SK-N-SH treated with all-trans-retinoic acid at 6 μM for 48 hours (cell line): ENCODE results near the gene RETREG3.
A peak's percentile ranks its signal among the peaks of the same experiment; 100 is the strongest.

Source experiments
- ATAC-seq: fragments of 200-7000 bp; cut with Tn5 transposase; 3 replicates; pipeline ENCODE4 v1.9.1; 2020; ENCODE audit warnings: mild to moderate bottlenecking, moderate library complexity
- ARNTL ChIP-seq: fragments of 450-650 bp; formaldehyde crosslinking; IDR thresholded peaks from 2 replicates; pipeline ENCODE4 v1.5.0; 2020; ENCODE audit warnings: low read depth, mild to moderate bottlenecking, moderate library complexity, borderline replicate concordance
- BACH2 ChIP-seq: fragments of 250-450 bp; sonication (Bioruptor Pico); IDR thresholded peaks from 2 replicates; pipeline ENCODE4 v1.9.0; 2021; ENCODE audit warnings: mild to moderate bottlenecking, borderline replicate concordance
- CSRNP3 ChIP-seq: fragments of 250-450 bp; sonication (Bioruptor Pico); IDR thresholded peaks from 2 replicates; pipeline ENCODE4 v1.5.1; 2021; ENCODE audit warnings: mild to moderate bottlenecking, moderate library complexity
- ESRRG ChIP-seq: fragments of 250-450 bp; sonication (Bioruptor Pico); IDR thresholded peaks from 2 replicates; pipeline ENCODE4 v1.6.1; 2021; ENCODE audit warnings: mild to moderate bottlenecking
- GLIS3 ChIP-seq: fragments of 250-450 bp; sonication (Bioruptor Pico); IDR thresholded peaks from 2 replicates; pipeline ENCODE4 v1.5.0; 2020; ENCODE audit warnings: mild to moderate bottlenecking, moderate library complexity
- ISL1 ChIP-seq: fragments of 250-450 bp; sonication (Bioruptor Pico); IDR thresholded peaks from 2 replicates; pipeline ENCODE4 v2.1.2; 2022; ENCODE audit warnings: mild to moderate bottlenecking, moderate library complexity
- OSR1 ChIP-seq: fragments of 250-450 bp; sonication (Bioruptor Pico); IDR thresholded peaks from 2 replicates; pipeline ENCODE4 v1.8.0; 2022; ENCODE audit warnings: moderate library complexity, mild to moderate bottlenecking, inconsistent platforms
- PPARA ChIP-seq: fragments of 250-450 bp; sonication (Bioruptor Pico); IDR thresholded peaks from 2 replicates; pipeline ENCODE4 v1.5.0; 2020; ENCODE audit warnings: mild to moderate bottlenecking, borderline replicate concordance
- RARB ChIP-seq: fragments of 250-450 bp; sonication (Bioruptor Pico); IDR thresholded peaks from 2 replicates; pipeline ENCODE4 v1.8.0; 2021; ENCODE audit warnings: mild to moderate bottlenecking, moderate library complexity
- SNAI2 ChIP-seq: fragments of 250-450 bp; sonication (Bioruptor Pico); IDR thresholded peaks from 2 replicates; pipeline ENCODE4 v1.5.0; 2020; ENCODE audit warnings: mild to moderate bottlenecking, moderate library complexity
- TCF4 ChIP-seq: fragments of 250-450 bp; sonication (Bioruptor Pico); IDR thresholded peaks from 2 replicates; pipeline ENCODE4 v1.8.0; 2021; ENCODE audit warnings: mild to moderate bottlenecking, moderate library complexity, borderline replicate concordance
- TOX ChIP-seq: fragments of 250-450 bp; sonication (Bioruptor Pico); IDR thresholded peaks from 2 replicates; pipeline ENCODE4 v1.8.0; 2021; ENCODE audit warnings: mild to moderate bottlenecking, moderate library complexity, borderline replicate concordance
- ZC3H10 ChIP-seq: fragments of 250-450 bp; sonication (Bioruptor Pico); IDR thresholded peaks from 2 replicates; pipeline ENCODE4 v1.5.1; 2021; ENCODE audit warnings: mild to moderate bottlenecking, moderate library complexity
- ZFP3 ChIP-seq: fragments of 250-450 bp; sonication (Bioruptor Pico); IDR thresholded peaks from 2 replicates; pipeline ENCODE4 v1.5.0; 2020; ENCODE audit warnings: mild to moderate bottlenecking, moderate library complexity
- ZFP30 ChIP-seq: fragments of 450-650 bp; formaldehyde crosslinking; IDR thresholded peaks from 2 replicates; pipeline ENCODE4 v1.5.0; 2022; ENCODE audit warnings: mild to moderate bottlenecking, moderate library complexity
- ZNF565 ChIP-seq: fragments of 450-650 bp; formaldehyde crosslinking; conservative IDR thresholded peaks from 2 replicates; pipeline ENCODE4 v1.5.0; 2020; ENCODE audit warnings: low read depth, mild to moderate bottlenecking, moderate library complexity
- ZNF70 ChIP-seq: fragments of 450-650 bp; formaldehyde crosslinking; IDR thresholded peaks from 2 replicates; pipeline ENCODE4 v1.5.0; 2020; ENCODE audit warnings: mild to moderate bottlenecking, moderate library complexity
- ZNF8 ChIP-seq: fragments of 450-650 bp; formaldehyde crosslinking; IDR thresholded peaks from 2 replicates; pipeline ENCODE4 v1.5.0; 2020; ENCODE audit warnings: mild to moderate bottlenecking, moderate library complexity
- TF ChIP-seq, protein P1 (sequence below): fragments of 250-450 bp; sonication (Bioruptor Pico); IDR thresholded peaks from 2 replicates; pipeline ENCODE4 v1.5.0; 2020; ENCODE audit warnings: mild to moderate bottlenecking, moderate library complexity
- TF ChIP-seq, protein P2 (sequence below): fragments of 250-450 bp; sonication (Bioruptor Pico); IDR thresholded peaks from 2 replicates; pipeline ENCODE4 v1.8.0; 2020; ENCODE audit warnings: mild to moderate bottlenecking, moderate library complexity, borderline replicate concordance
- TF ChIP-seq, protein P3 (sequence below): fragments of 250-450 bp; sonication (Bioruptor Pico); IDR thresholded peaks from 2 replicates; pipeline ENCODE4 v1.8.0; 2021; ENCODE audit warnings: low read depth, mild to moderate bottlenecking, moderate library complexity, borderline replicate concordance

Gene RETREG3

GRCh38 chr17:42577140-42577531, 32.0 kb downstream of the RETREG3 start:
- ATAC-seq, result peak; percentile 37
- TF ChIP-seq SNAI2 (CRISPR knock-in tag) (no peak), ISL1 (no peak), ZNF70 (CRISPR knock-in tag) (no peak), TOX (CRISPR knock-in tag) (no peak), ARNTL (no peak), ZC3H10 (CRISPR knock-in tag) (no peak), TCF4 (no peak), BACH2 (CRISPR knock-in tag) (no peak), ZFP30 (CRISPR knock-in tag) (no peak), OSR1 (CRISPR knock-in tag) (no peak), CSRNP3 (no peak), ZFP3 (CRISPR knock-in tag) (no peak), RARB (CRISPR knock-in tag) (no peak), ESRRG (CRISPR knock-in tag) (no peak), GLIS3 (no peak)
- TF ChIP-seq, protein P1, sequence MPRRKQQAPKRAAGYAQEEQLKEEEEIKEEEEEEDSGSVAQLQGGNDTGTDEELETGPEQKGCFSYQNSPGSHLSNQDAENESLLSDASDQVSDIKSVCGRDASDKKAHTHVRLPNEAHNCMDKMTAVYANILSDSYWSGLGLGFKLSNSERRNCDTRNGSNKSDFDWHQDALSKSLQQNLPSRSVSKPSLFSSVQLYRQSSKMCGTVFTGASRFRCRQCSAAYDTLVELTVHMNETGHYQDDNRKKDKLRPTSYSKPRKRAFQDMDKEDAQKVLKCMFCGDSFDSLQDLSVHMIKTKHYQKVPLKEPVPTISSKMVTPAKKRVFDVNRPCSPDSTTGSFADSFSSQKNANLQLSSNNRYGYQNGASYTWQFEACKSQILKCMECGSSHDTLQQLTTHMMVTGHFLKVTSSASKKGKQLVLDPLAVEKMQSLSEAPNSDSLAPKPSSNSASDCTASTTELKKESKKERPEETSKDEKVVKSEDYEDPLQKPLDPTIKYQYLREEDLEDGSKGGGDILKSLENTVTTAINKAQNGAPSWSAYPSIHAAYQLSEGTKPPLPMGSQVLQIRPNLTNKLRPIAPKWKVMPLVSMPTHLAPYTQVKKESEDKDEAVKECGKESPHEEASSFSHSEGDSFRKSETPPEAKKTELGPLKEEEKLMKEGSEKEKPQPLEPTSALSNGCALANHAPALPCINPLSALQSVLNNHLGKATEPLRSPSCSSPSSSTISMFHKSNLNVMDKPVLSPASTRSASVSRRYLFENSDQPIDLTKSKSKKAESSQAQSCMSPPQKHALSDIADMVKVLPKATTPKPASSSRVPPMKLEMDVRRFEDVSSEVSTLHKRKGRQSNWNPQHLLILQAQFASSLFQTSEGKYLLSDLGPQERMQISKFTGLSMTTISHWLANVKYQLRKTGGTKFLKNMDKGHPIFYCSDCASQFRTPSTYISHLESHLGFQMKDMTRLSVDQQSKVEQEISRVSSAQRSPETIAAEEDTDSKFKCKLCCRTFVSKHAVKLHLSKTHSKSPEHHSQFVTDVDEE (CRISPR knock-in tag), result no peak
- TF ChIP-seq, protein P2, sequence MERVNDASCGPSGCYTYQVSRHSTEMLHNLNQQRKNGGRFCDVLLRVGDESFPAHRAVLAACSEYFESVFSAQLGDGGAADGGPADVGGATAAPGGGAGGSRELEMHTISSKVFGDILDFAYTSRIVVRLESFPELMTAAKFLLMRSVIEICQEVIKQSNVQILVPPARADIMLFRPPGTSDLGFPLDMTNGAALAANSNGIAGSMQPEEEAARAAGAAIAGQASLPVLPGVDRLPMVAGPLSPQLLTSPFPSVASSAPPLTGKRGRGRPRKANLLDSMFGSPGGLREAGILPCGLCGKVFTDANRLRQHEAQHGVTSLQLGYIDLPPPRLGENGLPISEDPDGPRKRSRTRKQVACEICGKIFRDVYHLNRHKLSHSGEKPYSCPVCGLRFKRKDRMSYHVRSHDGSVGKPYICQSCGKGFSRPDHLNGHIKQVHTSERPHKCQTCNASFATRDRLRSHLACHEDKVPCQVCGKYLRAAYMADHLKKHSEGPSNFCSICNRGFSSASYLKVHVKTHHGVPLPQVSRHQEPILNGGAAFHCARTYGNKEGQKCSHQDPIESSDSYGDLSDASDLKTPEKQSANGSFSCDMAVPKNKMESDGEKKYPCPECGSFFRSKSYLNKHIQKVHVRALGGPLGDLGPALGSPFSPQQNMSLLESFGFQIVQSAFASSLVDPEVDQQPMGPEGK (CRISPR knock-in tag), result no peak
- TF ChIP-seq, protein P3, sequence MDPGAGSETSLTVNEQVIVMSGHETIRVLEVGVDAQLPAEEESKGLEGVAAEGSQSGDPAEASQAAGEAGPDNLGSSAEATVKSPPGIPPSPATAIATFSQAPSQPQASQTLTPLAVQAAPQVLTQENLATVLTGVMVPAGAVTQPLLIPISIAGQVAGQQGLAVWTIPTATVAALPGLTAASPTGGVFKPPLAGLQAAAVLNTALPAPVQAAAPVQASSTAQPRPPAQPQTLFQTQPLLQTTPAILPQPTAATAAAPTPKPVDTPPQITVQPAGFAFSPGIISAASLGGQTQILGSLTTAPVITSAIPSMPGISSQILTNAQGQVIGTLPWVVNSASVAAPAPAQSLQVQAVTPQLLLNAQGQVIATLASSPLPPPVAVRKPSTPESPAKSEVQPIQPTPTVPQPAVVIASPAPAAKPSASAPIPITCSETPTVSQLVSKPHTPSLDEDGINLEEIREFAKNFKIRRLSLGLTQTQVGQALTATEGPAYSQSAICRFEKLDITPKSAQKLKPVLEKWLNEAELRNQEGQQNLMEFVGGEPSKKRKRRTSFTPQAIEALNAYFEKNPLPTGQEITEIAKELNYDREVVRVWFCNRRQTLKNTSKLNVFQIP (CRISPR knock-in tag), result no peak

GRCh38 chr17:42574463-42574862, 34.7 kb downstream of the RETREG3 start:
- TF ChIP-seq ZNF8 (CRISPR knock-in tag), result no peak
- TF ChIP-seq ARNTL, result no peak
- TF ChIP-seq ZNF565 (CRISPR knock-in tag), result no peak
- TF ChIP-seq PPARA (CRISPR knock-in tag), result no peak
- TF ChIP-seq, protein P1 (CRISPR knock-in tag), result no peak
- TF ChIP-seq, protein P2 (CRISPR knock-in tag), result no peak
- TF ChIP-seq ZFP3 (CRISPR knock-in tag), result no peak
- no peak for TF ChIP-seq SNAI2 (CRISPR knock-in tag)
- TF ChIP-seq GLIS3, result no peak
- no peak for TF ChIP-seq ZFP30 (CRISPR knock-in tag)
- no peak for TF ChIP-seq RARB (CRISPR knock-in tag)
- no peak for TF ChIP-seq TCF4
- no peak for ATAC-seq
